LNCAP (cell line): ENCODE results near the gene BICD2.

Experiments
- TF ChIP-seq, protein P1 (sequence below): fragments of 450-650 bp; IDR thresholded peaks from 2 replicates; pipeline ENCODE4 v1.5.1; 2017; ENCODE audit warnings: mild to moderate bottlenecking

The BICD2 gene

DNA sequence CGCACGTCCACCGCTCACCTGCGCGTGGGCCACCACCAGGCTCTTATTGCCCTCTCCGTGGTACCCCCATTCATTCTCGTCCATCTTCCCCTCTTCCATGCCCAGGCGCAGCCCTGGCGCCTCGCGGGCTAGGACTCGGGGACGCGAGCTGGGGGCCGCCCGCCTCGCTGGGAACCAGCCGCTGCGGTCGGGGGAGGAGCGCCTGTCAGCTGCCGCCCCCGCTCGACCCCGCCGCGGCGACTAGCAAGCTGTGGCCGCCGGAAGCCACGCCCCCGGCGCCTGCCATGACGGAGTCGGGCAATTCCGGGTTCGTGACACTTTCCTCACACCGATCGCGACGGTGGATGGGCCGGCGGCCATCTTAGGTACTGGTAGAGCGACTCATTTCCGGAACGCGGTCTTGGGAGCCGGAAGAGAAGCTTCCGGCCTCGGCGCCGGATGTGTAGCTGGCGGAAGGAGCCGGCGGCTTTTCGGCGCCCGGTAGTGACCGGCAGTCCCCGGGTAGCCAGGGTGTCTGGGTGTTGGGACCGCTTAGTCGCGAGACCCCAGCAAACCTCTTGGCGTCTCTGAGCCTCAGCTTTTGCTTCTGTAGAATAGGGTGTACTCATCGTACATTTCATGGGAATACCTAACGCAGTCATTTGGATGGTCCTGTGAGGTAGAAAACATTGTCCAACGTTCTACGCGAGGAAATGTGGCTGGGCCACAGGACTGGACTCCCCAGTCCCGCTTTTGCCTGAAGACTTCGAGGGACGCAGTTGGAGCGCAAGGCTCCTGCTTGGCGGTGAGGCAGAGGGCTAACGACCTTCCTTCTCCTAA lies 94.5 kb downstream of the BICD2 start, which contains the start of gene IPPK:
Gene IPPK (minus strand): TSS at position 242 of the 819 bp plus-strand sequence. CDS start 143 bp downstream, at position 99.
- TF ChIP-seq, protein P1, sequence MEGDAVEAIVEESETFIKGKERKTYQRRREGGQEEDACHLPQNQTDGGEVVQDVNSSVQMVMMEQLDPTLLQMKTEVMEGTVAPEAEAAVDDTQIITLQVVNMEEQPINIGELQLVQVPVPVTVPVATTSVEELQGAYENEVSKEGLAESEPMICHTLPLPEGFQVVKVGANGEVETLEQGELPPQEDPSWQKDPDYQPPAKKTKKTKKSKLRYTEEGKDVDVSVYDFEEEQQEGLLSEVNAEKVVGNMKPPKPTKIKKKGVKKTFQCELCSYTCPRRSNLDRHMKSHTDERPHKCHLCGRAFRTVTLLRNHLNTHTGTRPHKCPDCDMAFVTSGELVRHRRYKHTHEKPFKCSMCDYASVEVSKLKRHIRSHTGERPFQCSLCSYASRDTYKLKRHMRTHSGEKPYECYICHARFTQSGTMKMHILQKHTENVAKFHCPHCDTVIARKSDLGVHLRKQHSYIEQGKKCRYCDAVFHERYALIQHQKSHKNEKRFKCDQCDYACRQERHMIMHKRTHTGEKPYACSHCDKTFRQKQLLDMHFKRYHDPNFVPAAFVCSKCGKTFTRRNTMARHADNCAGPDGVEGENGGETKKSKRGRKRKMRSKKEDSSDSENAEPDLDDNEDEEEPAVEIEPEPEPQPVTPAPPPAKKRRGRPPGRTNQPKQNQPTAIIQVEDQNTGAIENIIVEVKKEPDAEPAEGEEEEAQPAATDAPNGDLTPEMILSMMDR: no peak

DNA sequence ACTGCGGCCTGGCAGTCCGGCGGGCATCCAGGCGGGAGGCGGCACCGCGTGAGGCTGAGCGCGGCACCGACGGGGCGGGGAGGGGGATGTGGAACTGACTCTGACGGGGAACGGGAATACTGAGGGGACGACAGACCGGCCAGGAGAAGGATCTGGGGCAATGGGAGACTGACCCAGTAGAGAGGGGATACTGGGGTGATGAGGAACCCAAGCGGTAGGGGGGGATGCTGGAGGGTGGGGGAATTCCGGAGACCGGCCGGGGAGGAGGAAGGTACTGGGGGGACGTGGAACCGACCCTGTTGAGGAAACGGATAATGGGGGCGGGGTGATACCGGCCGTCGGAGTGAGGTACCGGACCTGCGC lies 95.1 kb downstream of the BICD2 start:
- TF ChIP-seq, protein P1: no peak

DNA sequence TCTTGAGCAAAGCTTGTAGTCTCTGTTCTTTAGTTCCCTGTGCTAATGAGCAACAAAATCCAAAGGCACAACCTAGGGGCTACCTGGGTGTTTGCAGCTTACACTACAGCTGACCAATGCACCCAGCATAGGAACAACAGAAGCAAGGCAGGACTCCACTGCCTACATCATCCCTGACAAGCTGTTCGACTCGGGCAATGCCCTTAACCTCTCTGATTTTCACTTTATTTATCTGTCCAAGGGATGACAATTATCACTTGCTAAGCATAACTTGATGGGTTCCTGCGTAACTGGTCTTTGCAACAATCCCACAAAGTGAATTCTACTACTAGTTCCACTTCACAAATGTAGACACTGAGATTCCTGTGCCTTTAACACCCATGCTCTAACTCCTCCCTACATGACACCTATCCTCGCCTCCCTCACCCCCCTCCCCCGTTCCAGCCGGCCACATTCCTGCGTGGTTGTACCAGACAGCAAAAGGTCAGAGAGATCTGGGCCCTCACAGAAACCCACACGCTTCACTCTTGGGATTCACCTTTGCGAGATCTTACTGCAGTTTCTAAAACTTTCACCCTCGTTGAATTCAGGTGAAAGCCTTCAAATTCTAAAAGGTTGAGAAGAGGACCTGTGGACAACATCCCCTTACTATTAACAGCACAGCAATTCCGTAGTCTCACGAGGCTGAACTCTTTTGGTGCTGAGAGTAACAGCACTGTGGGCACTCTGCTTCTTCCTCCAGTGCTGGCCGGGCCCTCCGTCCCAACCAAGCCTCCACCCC lies 95.7 kb downstream of the BICD2 start:
- TF ChIP-seq, protein P1: no peak

DNA sequence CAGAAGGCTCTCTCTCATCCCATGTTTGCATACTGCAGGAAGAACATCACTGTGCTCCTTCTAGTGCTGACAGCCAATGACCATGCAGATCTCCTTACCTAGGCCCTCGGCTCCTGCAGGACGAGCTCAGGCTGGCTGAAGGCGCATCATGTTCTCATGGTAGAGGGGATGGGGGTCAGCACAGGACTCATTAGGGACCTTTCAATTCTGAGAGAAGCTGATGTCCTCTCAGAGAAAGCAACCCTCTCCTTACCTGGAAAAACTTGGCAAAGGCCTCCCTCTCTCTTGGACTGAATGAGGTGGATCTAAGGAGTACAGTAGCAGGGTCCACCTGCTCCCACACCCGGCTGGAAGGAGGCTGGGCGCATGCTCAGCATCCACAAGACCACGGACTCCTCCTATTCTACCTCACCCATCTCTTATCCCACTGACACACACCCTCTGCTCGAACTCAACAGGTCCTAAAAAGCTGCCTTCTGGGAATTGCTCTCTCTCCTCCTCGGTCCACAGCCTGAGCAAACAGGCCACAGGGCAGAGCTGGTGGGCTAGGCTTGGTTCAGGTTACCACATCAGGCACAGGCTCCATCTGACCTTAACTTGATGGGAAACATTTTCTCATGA lies 97.6 kb downstream of the BICD2 start:
- TF ChIP-seq, protein P1: no peak

DNA sequence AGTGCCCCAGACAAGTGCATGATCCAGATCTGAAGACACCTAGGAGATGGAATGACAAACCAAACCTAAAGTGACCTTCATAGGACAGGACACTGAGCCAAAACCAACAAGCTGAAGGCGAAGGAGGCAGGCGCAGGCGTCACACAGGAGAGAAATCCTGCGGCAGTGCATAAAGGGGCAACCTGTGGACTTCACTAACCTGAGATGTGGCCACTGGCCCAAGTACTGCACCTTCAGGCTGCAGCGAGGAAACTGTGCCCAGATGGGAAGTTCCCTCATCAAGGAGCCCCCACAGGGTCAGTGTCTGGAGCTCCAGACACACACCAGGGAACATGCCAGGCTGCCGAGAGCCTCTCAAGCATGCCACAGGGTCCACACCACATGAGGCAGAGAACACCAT lies 98.4 kb downstream of the BICD2 start:
- TF ChIP-seq, protein P1: no peak

DNA sequence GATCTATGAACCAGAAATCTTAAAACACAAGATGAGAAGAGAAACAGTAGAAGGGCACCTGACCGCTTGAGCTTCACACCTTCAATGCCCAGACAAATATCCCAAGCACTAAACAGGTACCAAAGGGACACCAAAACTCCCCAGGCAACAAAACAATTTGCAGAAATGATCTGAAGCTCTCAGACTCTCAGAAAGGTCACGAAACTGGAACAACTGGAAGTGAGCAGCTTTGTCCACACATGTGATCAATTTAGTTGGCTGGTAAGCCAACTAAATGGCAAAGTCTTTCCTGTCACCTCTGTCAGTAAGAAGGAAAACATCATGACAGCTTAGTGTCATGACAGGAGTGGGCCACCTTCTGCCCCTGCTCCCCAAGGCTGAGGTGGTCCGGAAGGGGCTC lies 98.8 kb downstream of the BICD2 start:
- TF ChIP-seq, protein P1: no peak

DNA sequence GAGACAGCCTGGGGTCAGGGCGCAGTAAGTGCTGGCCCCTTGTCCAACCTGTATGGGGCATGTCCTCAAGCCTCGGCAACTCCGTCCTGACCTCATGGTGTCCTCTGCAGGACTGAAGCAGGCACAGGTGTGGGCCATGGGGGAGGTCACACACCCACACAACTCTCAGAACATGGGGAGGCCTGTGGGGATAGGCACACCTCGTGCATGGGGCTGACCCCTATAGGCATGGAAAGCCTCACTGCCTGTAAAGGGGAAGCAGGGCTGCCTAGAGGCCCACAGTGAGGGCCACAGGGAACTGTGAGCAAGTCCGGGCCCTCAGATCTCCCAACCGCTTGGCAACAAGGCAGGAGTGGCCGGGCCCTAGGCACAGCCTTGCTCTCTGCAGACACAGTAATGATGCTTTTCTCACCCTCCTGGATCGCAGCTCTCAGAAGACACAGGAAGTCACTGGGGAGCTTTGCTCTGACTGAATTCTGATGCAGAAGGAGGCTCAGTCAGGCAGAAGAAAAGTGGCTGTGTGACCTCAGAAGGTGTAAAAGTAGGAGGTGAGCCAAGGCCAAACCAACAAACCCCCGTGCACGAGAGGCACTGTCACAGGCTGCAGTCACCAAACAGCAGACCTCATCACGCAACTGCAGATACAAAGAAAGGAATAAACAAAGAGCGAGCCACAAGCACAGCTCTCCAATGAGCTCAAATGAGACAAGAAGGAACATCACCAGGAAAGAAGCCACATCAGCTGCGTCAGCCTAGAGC lies 100.1 kb downstream of the BICD2 start:
- TF ChIP-seq, protein P1: no peak
